GM18858 (cell line): Measurements from ENCODE around the gene ARHGAP15.

Experiments used
- ATAC-seq: cut with Tn5 transposase; IDR thresholded peaks from one replicate; pipeline ENCODE4 v1.9.1; 2021; ENCODE audit not compliant: unreplicated experiment

ARHGAP15 gene

GRCh38 chr2:143736904-143737303, 607.7 kb downstream of the ARHGAP15 start:
- no peak for ATAC-seq

DNA sequence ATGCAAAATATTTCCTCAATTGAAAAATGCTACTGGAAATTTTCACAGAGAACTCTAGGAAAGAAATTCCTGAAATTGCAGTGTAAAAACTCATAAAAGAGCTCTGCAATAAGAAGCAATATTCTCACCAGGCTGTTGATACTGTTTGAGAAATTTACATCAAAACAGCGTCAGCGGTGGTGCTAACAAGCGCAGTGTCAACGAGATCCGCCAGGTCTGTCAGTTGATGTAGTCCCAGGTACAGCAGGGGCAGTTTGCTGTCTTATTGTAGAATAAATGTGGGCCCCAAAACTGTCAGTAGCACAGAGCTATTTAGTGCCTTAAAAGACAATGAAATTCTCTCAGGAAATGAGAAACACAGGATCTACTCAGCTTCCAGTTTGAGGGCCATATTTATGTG, 611.2 kb downstream of the ARHGAP15 start:
- no peak for ATAC-seq

- no peak for ATAC-seq
Observed at GRCh38 chr2:143741205-143741604, 612.0 kb downstream of the ARHGAP15 start.

- no peak for ATAC-seq
Observed at GRCh38 chr2:143742581-143742980, 613.4 kb downstream of the ARHGAP15 start.

- no peak for ATAC-seq
Observed at GRCh38 chr2:143744114-143744513, 614.9 kb downstream of the ARHGAP15 start.

DNA sequence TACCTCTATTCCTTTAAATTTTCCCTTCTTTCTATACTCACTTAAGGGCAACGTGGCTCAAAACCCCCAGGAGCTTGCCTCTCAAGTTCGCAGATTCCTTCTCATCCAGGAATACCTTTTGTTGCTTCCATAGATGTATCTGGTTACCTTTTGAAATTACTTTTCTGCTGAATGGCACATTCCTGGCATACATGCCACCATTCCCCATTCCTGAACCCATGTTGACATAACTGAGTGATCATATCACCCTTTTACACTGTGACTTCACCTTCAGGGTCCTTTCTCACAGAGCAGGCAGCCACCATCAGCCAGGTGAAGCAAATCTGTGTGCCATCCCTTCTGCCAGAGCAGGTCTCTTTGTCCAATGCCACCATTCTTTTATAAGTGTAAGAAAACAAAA, 615.8 kb downstream of the ARHGAP15 start:
- ATAC-seq = no peak

DNA sequence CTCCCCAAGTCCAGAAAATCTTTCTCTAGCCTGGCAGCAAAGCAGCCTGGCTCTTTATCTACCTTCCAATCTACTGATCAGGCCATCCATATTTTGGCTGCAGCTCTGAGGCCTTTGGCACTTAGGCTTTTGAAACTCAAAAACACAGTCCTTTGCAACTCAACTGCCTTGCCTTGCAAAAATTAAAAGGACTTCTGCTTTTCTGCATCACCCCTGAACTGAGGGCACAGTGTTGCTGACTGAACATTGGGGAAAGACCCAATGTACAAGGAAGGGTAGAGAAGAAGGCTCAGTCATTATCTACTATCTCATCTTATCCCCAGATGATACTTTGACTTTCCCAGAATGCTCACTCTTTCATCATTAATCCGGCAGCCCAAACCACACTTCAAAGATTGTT, 625.5 kb downstream of the ARHGAP15 start:
- no peak for ATAC-seq

DNA sequence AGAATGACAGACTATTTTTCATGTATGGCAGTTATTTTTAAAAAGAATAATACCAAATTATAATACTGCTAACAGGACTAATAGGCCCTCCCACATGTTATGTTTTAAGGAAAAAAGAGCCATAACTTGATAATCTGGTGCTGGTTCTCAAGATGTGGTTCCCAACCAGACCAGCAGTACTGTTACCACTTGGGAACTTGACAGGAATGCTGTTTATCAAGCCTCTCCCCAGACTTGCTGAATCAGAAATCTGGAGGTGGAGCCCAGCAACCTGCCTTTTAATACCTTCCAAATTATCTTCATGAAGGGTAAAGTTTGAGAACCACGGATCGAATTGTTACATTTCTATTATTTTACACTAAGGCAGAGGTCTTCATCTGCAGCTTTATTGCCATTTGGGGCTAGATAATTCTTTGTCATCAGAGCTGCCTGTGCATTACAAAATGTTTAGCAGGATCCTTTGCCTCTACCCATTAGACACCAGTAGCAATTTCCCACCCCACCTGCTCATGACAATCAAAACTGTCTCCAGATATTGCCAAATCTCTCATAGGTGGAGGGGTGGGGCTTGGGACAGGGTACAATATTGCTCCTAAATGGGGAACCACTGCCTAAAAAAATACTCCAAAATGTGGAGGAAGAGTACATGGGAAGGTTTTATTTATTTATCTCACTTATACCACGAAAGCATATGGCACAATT, 629.6 kb downstream of the ARHGAP15 start:
- ATAC-seq = no peak

GRCh38 chr2:143759455-143759854, 630.2 kb downstream of the ARHGAP15 start:
- no peak for ATAC-seq

- no peak for ATAC-seq
Observed at GRCh38 chr2:143762176-143762928, 633.1 kb downstream of the ARHGAP15 start.

DNA sequence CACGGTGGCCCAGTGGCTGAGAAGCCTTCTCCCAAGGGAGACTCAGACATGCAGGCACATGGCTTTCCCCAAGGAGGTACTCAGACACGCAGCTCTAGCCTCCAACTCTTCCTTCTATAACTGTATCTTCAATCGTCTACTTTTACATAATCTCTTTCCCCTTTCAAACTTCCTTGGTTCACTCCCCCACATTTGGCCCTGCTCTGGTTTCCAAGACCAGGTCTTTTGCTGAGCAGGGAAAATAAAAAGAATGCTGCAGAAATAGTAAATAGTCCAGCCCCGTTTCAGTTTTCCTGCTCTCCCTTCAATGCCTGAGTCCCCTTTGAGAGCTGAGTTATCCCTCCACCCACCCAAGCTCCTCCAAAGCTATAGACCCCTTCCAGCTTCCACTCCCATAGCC, 635.0 kb downstream of the ARHGAP15 start:
- no peak for ATAC-seq

DNA sequence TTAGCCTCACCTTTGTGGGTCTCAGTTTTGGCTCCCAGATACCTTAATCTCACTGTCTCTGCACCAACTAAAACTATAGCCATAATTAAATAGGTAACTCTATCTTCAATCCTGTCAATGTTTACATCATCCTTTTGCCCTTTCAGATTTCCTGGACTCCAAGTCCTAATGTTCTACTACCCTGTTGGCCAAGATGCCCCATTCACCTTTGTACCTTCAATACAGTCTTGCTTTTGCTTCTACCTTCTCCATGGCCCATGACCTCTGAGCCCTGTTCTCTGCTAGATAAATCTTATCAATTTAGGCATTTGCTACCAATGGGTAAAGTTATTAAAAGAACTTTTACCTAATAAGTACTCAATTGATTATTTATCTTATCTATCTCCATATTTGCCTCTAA, 635.5 kb downstream of the ARHGAP15 start:
- no peak for ATAC-seq

- ATAC-seq = no peak
Observed at GRCh38 chr2:143768991-143769390, 639.8 kb downstream of the ARHGAP15 start.

- ATAC-seq = no peak
Observed at GRCh38 chr2:143771939-143772338, 642.7 kb downstream of the ARHGAP15 start.

GRCh38 chr2:143776526-143777297, 647.5 kb downstream of the ARHGAP15 start:
- no peak for ATAC-seq

DNA sequence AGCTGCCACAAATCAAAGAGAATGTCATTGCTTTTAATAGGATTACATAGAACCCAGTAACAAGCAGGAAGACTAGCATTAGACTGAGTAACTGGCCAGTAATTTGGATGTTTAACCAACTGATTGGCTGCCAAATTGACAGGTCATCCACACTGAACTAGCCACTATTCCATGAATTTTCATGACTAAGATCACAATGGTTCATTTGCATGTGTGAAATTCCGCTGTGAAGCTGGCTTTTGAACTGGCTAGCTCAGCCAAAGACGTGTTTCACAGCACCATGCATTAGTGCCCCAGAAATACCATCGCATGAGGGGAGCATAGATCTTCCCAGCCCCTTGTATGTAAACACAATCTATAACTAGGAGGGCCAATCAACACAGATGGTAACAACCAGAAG, 649.8 kb downstream of the ARHGAP15 start:
- ATAC-seq = no peak

- ATAC-seq = no peak
Observed at GRCh38 chr2:143786026-143786765, 657.0 kb downstream of the ARHGAP15 start.

- no peak for ATAC-seq
Observed at GRCh38 chr2:143787674-143788073, 658.5 kb downstream of the ARHGAP15 start.

- ATAC-seq = no peak
Observed at GRCh38 chr2:143792602-143793001, 663.4 kb downstream of the ARHGAP15 start.

DNA sequence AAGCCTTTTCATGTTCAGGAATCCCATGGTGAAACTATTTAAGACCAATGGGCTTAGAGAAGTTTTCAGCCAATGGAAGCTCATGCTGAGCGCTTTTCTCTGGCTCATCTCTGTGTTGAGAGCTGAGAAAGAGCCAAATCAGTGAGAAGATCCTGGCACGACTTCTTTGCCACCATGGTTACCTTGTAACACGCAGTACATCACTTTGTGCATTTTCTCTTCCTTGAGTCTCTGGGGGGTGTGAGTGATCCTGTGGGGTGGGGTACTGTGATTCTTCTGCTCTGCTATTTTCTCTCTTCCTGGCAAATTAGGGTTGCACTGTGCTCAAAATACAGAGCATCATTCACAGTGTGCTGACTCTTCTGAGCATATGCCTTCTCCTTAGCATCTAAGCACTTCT, 664.2 kb downstream of the ARHGAP15 start:
- ATAC-seq = no peak

DNA sequence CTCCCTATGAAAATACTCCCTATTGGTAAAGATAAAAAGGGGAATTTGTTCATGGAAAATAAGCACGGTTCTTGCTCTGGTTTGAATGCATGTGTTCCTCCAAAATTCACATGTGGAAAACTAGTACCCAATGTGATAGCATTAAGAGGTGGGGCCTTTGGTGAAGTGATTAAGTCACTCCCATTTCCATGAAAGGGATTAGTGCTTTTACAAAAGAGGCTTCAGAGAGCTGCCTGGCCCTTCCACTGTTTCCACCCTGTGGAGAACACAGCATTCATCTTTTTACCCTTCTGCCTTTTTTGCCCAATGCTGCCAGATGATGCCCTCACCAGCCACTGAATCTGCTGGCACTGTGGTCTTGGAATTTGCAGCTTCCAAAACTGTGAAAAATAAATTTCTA, 666.8 kb downstream of the ARHGAP15 start:
- ATAC-seq = no peak
